KMS-11 (cell line): ENCODE measurements around the gene KAZN.

Experiments used
- H2AFZ ChIP-seq: fragments of 200-600 bp; sonication (generic); 2 replicates; pipeline ENCODE4 v1.6.1; 2016; ENCODE audit warnings: antibody characterized with exemption, mixed run types, low read depth
- H3K27ac ChIP-seq: fragments of 200-600 bp; sonication (generic); 2 replicates; pipeline ENCODE4 v1.6.1; 2016; ENCODE audit warnings: mild to moderate bottlenecking, mixed run types
- H3K27me3 ChIP-seq: fragments of 200-600 bp; sonication (generic); 2 replicates; pipeline ENCODE4 v1.6.1; 2017; ENCODE audit warnings: mild to moderate bottlenecking, low read depth, mixed run types, moderate library complexity; ENCODE audit not compliant: insufficient read depth
- H3K36me3 ChIP-seq: fragments of 200-600 bp; sonication (generic); 2 replicates; pipeline ENCODE4 v1.6.1; 2017; ENCODE audit warnings: mild to moderate bottlenecking, mixed run types; ENCODE audit not compliant: insufficient read depth
- H3K4me1 ChIP-seq: fragments of 200-600 bp; sonication (generic); 2 replicates; pipeline ENCODE4 v1.6.1; 2016; ENCODE audit warnings: mild to moderate bottlenecking, low read depth, mixed run types; ENCODE audit not compliant: poor library complexity, severe bottlenecking
- H3K4me2 ChIP-seq: fragments of 200-600 bp; sonication (generic); 2 replicates; pipeline ENCODE4 v1.7.0; 2016; ENCODE audit warnings: mild to moderate bottlenecking, mixed run types
- H3K4me3 ChIP-seq: fragments of 200-600 bp; sonication (generic); IDR thresholded peaks from 2 replicates; pipeline ENCODE4 v1.6.1; 2017; ENCODE audit warnings: low read depth, low read length, mixed read lengths; ENCODE audit not compliant: insufficient read depth
- H3K79me2 ChIP-seq: fragments of 200-600 bp; sonication (generic); 2 replicates; pipeline ENCODE4 v1.6.1; 2016; ENCODE audit warnings: low read depth, mixed run types; ENCODE audit not compliant: insufficient read depth
- H3K9ac ChIP-seq: fragments of 200-600 bp; sonication (generic); 2 replicates; pipeline ENCODE4 v1.6.1; 2016; ENCODE audit warnings: mild to moderate bottlenecking, mixed run types
- H4K20me1 ChIP-seq: fragments of 200-600 bp; sonication (generic); 2 replicates; pipeline ENCODE4 v1.6.1; 2016; ENCODE audit warnings: mild to moderate bottlenecking, mixed run types; ENCODE audit not compliant: insufficient read depth
- TF ChIP-seq, protein P1 (sequence below): fragments of 200-600 bp; sonication (generic); conservative IDR thresholded peaks from 2 replicates; pipeline ENCODE4 v1.6.1; 2017; ENCODE audit warnings: low read depth, mild to moderate bottlenecking, antibody characterized with exemption, low read length, moderate library complexity, mixed read lengths

KAZN gene

DNA sequence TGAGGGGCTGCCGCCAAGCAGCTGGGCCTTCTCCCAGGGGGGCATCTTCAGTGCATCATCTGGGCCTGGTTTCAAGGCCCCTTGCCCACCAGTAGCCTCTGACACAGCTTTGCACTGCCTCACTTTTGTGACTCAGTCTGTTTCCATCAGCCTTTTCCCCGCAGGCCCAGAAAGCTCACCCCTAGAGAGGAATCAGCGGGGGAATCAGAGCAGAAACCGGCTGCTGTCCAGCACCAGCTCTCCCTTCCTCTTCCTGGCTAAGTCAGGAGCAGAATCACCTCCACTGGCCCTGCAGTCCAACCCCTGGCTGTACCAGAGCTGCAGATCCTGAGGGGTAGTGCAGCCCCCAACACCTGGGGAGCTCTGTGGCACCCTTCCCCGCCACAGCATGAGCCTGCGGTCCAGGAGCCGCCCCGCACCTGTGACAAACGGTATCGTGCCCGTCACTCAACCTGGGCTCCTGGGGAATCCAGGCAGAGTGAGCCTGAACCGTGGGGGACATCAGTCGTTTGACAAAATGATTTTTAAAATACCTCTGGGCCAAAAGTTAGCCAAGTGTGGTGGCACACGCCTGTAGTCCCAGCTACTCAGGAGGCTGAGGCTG, 471.8 kb downstream of the KAZN start:
- Histone ChIP-seq H3K27ac (no peak overlapping the region), H3K79me2 (no peaks in the 10 kb centered on the region), H3K36me3 (no peaks in the 10 kb centered on the region), H4K20me1 (no peaks in the 10 kb centered on the region), H3K4me1 (no peaks in the 10 kb centered on the region), H3K4me2 (no peak overlapping the region), H3K27me3 (peaks cover 4% of the 10 kb centered on the region; the same call in 1 of the 2 replicates), H3K4me3 (no peak overlapping the region), H3K9ac (no peak overlapping the region), H2AFZ (no peak overlapping the region)
- TF ChIP-seq, protein P1, sequence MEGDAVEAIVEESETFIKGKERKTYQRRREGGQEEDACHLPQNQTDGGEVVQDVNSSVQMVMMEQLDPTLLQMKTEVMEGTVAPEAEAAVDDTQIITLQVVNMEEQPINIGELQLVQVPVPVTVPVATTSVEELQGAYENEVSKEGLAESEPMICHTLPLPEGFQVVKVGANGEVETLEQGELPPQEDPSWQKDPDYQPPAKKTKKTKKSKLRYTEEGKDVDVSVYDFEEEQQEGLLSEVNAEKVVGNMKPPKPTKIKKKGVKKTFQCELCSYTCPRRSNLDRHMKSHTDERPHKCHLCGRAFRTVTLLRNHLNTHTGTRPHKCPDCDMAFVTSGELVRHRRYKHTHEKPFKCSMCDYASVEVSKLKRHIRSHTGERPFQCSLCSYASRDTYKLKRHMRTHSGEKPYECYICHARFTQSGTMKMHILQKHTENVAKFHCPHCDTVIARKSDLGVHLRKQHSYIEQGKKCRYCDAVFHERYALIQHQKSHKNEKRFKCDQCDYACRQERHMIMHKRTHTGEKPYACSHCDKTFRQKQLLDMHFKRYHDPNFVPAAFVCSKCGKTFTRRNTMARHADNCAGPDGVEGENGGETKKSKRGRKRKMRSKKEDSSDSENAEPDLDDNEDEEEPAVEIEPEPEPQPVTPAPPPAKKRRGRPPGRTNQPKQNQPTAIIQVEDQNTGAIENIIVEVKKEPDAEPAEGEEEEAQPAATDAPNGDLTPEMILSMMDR = no peak

- Histone ChIP-seq H3K27ac (no peak overlapping the region), H3K27me3 (peaks cover 2% of the 10 kb centered on the region; the same call in 1 of the 2 replicates), H3K9ac (no peak overlapping the region), H3K36me3 (no peaks in the 10 kb centered on the region), H4K20me1 (no peaks in the 10 kb centered on the region), H3K79me2 (no peaks in the 10 kb centered on the region), H3K4me2 (no peak overlapping the region), H3K4me1 (no peaks in the 10 kb centered on the region), H3K4me3 (no peak overlapping the region), H2AFZ (no peak overlapping the region)
- TF ChIP-seq, protein P1 = no peak
Observed at GRCh38 chr1:15071936-15072335, 473.5 kb downstream of the KAZN start.

DNA sequence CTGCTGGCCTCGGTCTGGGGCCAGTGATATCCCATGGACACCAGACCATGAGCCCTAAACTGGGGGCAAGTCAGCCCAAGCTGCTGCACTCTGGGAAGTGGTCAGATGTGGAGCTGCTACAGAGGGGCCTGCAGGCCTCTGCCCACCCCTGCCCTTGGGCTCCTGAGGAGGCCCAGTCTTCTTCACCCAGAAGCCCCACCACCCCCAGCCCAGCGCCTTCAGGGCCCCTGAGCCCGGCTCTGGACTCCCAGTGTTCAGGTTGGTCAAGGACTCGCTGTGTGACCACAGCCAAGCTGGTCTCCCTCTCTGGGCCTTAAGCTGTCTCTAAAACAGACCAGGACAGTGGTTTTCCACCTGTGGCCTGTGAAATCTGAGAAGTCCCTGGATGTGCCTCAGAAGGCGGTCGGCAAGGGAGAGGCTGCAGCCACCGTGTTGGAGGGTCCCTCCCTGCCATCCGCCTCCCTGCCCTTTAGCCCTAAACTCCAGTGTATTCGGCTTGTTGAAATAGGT, 475.4 kb downstream of the KAZN start:
- Histone ChIP-seq H4K20me1 (no peaks in the 10 kb centered on the region), H3K4me1 (no peaks in the 10 kb centered on the region), H3K4me2 (no peak overlapping the region), H3K9ac (no peak overlapping the region), H3K27ac (no peak overlapping the region), H2AFZ (no peak overlapping the region), H3K27me3 (no peaks in the 10 kb centered on the region; the same call in 1 of the 2 replicates), H3K36me3 (no peaks in the 10 kb centered on the region), H3K79me2 (no peaks in the 10 kb centered on the region), H3K4me3 (no peak overlapping the region)
- TF ChIP-seq, protein P1 = no peak

GRCh38 chr1:15075175-15075574, 476.7 kb downstream of the KAZN start:
- no peak overlapping the region for H2AFZ ChIP-seq

More at GRCh38 chr1:15075175-15075574, 476.7 kb downstream of the KAZN start:
- H3K36me3 ChIP-seq = no peaks in the 10 kb centered on the region
- TF ChIP-seq, protein P1 = no peak
- no peak overlapping the region for H3K9ac ChIP-seq
- H3K4me3 ChIP-seq = no peak overlapping the region
- no peak overlapping the region for H3K4me2 ChIP-seq
- H3K27me3 ChIP-seq = peaks cover 2% of the 10 kb centered on the region
- no peaks in the 10 kb centered on the region for H3K4me1 ChIP-seq
- no peaks in the 10 kb centered on the region for H3K79me2 ChIP-seq
- H4K20me1 ChIP-seq = no peaks in the 10 kb centered on the region
- no peak overlapping the region for H3K27ac ChIP-seq
